ENCODE results near the gene NFATC4. TPM values are rescaled to one million over a fixed set of nuclear protein-coding genes. Genes with fewer than 3 reads are reported as not detected.

Gene NFATC4
- total and polyA plus RNA-seq, 10 of the 15 experiments (the other 5 are each of a cell fraction or from before 2014, with no cell fraction given), result 0.97 to 14.3 (median 4.9) TPM

DNA sequence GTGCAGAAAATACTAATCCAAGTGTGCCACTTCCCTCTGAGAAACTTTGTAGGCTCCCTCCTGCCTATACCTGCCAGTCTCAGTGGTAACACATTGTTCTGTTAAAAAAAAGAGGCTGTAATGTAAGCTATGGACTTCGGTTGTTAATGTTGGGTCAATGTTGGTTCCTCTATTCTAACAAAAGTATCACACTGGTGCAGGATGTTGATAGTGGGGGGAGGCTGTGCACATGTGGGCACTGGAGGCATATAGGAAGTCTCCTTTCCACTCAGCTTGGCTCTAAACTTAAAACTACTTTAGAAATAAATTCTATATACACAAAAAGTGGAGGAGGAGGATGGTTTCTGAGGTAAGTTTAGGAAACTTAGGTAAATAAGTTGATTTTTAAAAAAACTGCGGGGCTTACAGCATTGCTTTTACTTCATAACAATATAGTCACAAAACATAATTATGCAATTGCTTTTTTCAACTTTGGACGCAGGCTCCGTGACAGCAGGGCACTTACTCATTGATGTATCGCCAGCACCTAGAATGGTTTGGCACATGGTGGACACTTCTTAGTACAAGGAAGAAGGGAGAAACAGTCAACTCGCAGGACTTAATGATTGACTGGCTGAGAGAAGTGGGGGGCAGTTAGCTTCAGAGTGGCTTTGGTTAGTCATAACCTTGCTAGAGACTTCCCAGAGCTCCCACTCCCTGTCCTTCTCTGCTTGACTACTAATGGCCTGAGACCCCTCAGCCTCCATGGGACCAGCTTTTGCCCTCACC, 22.9 kb downstream of the NFATC4 start:
- Histone ChIP-seq H3K9me3 (replicated peaks; ENCODE audit: control insufficient read depth, insufficient read depth, low read length) (no peaks in the 10 kb centered on the region), H3K79me2 (ENCODE audit: control insufficient read depth, insufficient read depth, low read length) (no peaks in the 10 kb centered on the region), H2AFZ (ENCODE audit: control insufficient read depth, low read depth, low read length) (no peak overlapping the region), H3K4me1 (ENCODE audit: control insufficient read depth, insufficient read depth, low read length) (no peaks in the 10 kb centered on the region), H3K4me3 (no peak overlapping the region), H3K4me2 (ENCODE audit: control insufficient read depth, insufficient read depth) (no peak overlapping the region), H3K9ac (ENCODE audit: control insufficient read depth, insufficient read depth, low read length) (no peak overlapping the region), H3K36me3 (ENCODE audit: control insufficient read depth in 2 of 2, insufficient read depth in 2 of 2, low read length in 1 of 2) (no peaks in the 10 kb centered on the region), H3K27ac (ENCODE audit: control insufficient read depth, insufficient read depth) (no peak overlapping the region), H3K27me3 (replicated peaks in 1 of 2; ENCODE audit: control insufficient read depth in 2 of 2, insufficient read depth in 2 of 2, low read length in 1 of 2) (no peaks in the 10 kb centered on the region; a peak in 2 of 4 replicates), H4K20me1 (ENCODE audit: control insufficient read depth, insufficient read depth) (no peaks in the 10 kb centered on the region)
- intact Hi-C loops (cut with micrococcal nuclease; ENCODE audit: unreplicated experiment), result no loop called here
- RAD21 ChIA-PET (ENCODE audit: unreplicated experiment), result no interaction called here
- WGBS (ENCODE audit: insufficient coverage, insufficient replicate concordance, low lambda C conversion rate, missing lambda C conversion rate), result 27% methylated on average over 6 of the region's 6 CpGs
- no peak for TF ChIP-seq MTA2 (IDR thresholded peaks at IDR 0.05; ENCODE audit: low read depth)
- DNase-seq (ENCODE audit: low read depth, low spot score) (no peak), FAIRE-seq (no peak), ATAC-seq (no peak)
- CTCF ChIA-PET, result interaction anchor here (1.3 kb wide), 1 partner anchor 33 kb away, joined by 4 read pairs; no protein-coding TSS in a partner anchor
- BruUV-seq (replicated peaks), result no TSS peak
- in situ Hi-C loops (cut with MboI), result no loop called here
- POLR2A ChIA-PET, result no interaction called here
- SMC1A ChIA-PET (ENCODE audit: uncharacterized antibody, unreplicated experiment), result interaction anchor here (2.0 kb wide), 1 partner anchor 11 kb away, joined by 6 read pairs; no protein-coding TSS in a partner anchor

DNA sequence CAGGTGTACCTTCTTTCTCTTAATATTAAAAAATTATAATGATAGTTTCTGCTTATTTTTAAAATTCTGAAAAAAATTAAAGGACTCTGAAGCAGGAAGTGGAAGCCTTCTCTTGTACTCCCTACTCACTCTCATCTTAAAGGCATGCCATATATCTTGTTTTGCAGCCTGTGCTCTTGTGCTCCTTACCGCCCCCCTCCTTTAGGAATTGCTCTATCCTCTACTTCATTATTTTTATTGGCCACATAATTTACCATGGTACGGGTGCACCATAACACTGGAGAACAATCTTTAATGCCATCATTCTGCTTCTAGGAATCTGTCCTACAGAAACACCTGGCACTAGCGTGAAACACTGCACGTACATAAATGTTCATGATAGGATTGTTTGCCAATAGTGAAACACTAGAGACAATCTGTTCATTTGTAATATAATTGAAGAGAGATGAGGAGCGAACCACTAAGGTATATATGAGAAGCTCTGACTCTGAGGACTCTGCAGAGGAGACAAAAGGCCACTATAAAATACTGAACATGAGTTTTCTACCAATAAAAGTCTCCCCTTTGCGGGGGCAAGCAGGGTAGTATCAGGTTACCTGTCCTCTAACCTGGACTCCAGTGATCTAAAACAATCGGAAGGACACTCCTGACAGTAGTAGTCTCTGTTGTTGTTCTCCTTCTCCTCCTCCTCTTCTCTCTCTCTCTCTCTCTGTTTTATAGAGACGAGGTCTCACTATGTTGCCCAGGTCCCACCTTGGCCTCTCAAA, 24.5 kb downstream of the NFATC4 start:
- Histone ChIP-seq H3K36me3 (ENCODE audit: control insufficient read depth in 2 of 2, insufficient read depth in 2 of 2, low read length in 1 of 2) (no peaks in the 10 kb centered on the region), H3K4me3 (no peak overlapping the region), H3K79me2 (ENCODE audit: control insufficient read depth, insufficient read depth, low read length) (no peaks in the 10 kb centered on the region), H3K4me1 (ENCODE audit: control insufficient read depth, insufficient read depth, low read length) (no peaks in the 10 kb centered on the region), H3K27ac (ENCODE audit: control insufficient read depth, insufficient read depth) (no peak overlapping the region), H3K9me3 (replicated peaks; ENCODE audit: control insufficient read depth, insufficient read depth, low read length) (no peaks in the 10 kb centered on the region), H3K27me3 (replicated peaks in 1 of 2; ENCODE audit: control insufficient read depth in 2 of 2, insufficient read depth in 2 of 2, low read length in 1 of 2) (peaks cover 0 to under 1% of the 10 kb centered on the region in 2 experiments; a peak in 2 of 4 replicates), H2AFZ (ENCODE audit: control insufficient read depth, low read depth, low read length) (no peak overlapping the region), H3K4me2 (ENCODE audit: control insufficient read depth, insufficient read depth) (no peak overlapping the region), H4K20me1 (ENCODE audit: control insufficient read depth, insufficient read depth) (no peaks in the 10 kb centered on the region), H3K9ac (ENCODE audit: control insufficient read depth, insufficient read depth, low read length) (no peak overlapping the region)
- in situ Hi-C loops (cut with MboI), result no loop called here
- ChIA-PET POLR2A (no interaction called here), CTCF (no interaction called here), RAD21 (ENCODE audit: unreplicated experiment) (no interaction called here), SMC1A (ENCODE audit: uncharacterized antibody, unreplicated experiment) (no interaction called here)
- DNase-seq (ENCODE audit: low read depth, low spot score), result no peak
- no peak for ATAC-seq
- intact Hi-C loops (cut with micrococcal nuclease; ENCODE audit: unreplicated experiment), result no loop called here
- BruUV-seq (replicated peaks), result no TSS peak
- 58% methylated on average over 8 of the region's 8 CpGs for WGBS (ENCODE audit: insufficient coverage, insufficient replicate concordance, low lambda C conversion rate, missing lambda C conversion rate)
- no peak for FAIRE-seq
- no peak for TF ChIP-seq CHD1 (IDR thresholded peaks at IDR 0.05; ENCODE audit: low read depth, low read length)
- TF ChIP-seq TAF1 (IDR thresholded peaks at IDR 0.05; ENCODE audit: borderline replicate concordance, low read depth, low read length), result no peak
- no peak for TF ChIP-seq STAT3 (IDR thresholded peaks at IDR 0.05; ENCODE audit: low read depth, low read length)
- no peak for TF ChIP-seq CREB1 (IDR thresholded peaks at IDR 0.05; ENCODE audit: low read depth)
- TF ChIP-seq, protein P1, sequence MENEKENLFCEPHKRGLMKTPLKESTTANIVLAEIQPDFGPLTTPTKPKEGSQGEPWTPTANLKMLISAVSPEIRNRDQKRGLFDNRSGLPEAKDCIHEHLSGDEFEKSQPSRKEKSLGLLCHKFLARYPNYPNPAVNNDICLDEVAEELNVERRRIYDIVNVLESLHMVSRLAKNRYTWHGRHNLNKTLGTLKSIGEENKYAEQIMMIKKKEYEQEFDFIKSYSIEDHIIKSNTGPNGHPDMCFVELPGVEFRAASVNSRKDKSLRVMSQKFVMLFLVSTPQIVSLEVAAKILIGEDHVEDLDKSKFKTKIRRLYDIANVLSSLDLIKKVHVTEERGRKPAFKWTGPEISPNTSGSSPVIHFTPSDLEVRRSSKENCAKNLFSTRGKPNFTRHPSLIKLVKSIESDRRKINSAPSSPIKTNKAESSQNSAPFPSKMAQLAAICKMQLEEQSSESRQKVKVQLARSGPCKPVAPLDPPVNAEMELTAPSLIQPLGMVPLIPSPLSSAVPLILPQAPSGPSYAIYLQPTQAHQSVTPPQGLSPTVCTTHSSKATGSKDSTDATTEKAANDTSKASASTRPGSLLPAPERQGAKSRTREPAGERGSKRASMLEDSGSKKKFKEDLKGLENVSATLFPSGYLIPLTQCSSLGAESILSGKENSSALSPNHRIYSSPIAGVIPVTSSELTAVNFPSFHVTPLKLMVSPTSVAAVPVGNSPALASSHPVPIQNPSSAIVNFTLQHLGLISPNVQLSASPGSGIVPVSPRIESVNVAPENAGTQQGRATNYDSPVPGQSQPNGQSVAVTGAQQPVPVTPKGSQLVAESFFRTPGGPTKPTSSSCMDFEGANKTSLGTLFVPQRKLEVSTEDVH (IDR thresholded peaks at IDR 0.05; ENCODE audit: low read depth, partially characterized antibody), result no peak
- no peak for TF ChIP-seq ZSCAN29 (IDR thresholded peaks at IDR 0.05)
- TF ChIP-seq IKZF1 (conservative IDR thresholded peaks at IDR 0.05), result no peak
- TF ChIP-seq, protein P2, sequence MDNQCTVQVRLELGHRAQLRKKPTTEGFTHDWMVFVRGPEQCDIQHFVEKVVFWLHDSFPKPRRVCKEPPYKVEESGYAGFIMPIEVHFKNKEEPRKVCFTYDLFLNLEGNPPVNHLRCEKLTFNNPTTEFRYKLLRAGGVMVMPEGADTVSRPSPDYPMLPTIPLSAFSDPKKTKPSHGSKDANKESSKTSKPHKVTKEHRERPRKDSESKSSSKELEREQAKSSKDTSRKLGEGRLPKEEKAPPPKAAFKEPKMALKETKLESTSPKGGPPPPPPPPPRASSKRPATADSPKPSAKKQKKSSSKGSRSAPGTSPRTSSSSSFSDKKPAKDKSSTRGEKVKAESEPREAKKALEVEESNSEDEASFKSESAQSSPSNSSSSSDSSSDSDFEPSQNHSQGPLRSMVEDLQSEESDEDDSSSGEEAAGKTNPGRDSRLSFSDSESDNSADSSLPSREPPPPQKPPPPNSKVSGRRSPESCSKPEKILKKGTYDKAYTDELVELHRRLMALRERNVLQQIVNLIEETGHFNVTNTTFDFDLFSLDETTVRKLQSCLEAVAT (IDR thresholded peaks at IDR 0.05), result no peak
- TF ChIP-seq BMI1 (IDR thresholded peaks at IDR 0.05; ENCODE audit: borderline replicate concordance), result no peak
- TF ChIP-seq RAD21 (IDR thresholded peaks at IDR 0.05; ENCODE audit: insufficient read depth, low read depth, low read length), result no peak
- no peak for TF ChIP-seq YBX1 (IDR thresholded peaks at IDR 0.05)
- TF ChIP-seq PML (IDR thresholded peaks at IDR 0.05; ENCODE audit: low read length), result no peak
